Fibroblast of the aortic adventitia (primary cell): Measurements from ENCODE around the gene NET1. TPM values are rescaled to one million over a fixed set of nuclear protein-coding genes. Genes with fewer than 3 reads are reported as not detected.

Experiments used
- DNase-seq: peaks from one replicate; pipeline ENCODE4 v3.0.0-alpha.2; 2010; ENCODE audit warnings: low read depth
- H3K4me3 ChIP-seq: 2 replicates; pipeline ENCODE4 v1.5.1; 2011; ENCODE audit warnings: low read depth, mild to moderate bottlenecking, control low read depth, low read length, moderate library complexity
- CTCF ChIP-seq: IDR thresholded peaks from 2 replicates; pipeline ENCODE4 v1.5.1; 2011; ENCODE audit warnings: mild to moderate bottlenecking, low read length, control low read depth, inconsistent platforms; ENCODE audit not compliant: insufficient read depth
- total RNA-seq: library from RNA; depleted of rRNA; stranded (reverse); fragments of >200 nt; gene quantifications from 2 replicates; pipeline ENCODE4 v1.2.3, GENCODE V29; 2012; ENCODE audit warnings: low replicate concordance

The NET1 gene
- total RNA-seq, 1 donor = 33.9 TPM

GRCh38 chr10:5423771-5424170 is 11.4 kb downstream of the NET1 start:
- no peak overlapping the region for H3K4me3 ChIP-seq
- no peak for TF ChIP-seq CTCF
- peak; percentile 66 for DNase-seq

- no peak for TF ChIP-seq CTCF
- DNase-seq = no peak
- H3K4me3 ChIP-seq = no peak overlapping the region
These were observed 12.4 kb downstream of the NET1 start for GRCh38 chr10:5424751-5425150.

GRCh38 chr10:5428133-5428532 is 15.8 kb downstream of the NET1 start:
- H3K4me3 ChIP-seq = no peak overlapping the region
- no peak for DNase-seq
- no peak for TF ChIP-seq CTCF

- no peak for TF ChIP-seq CTCF
- DNase-seq = no peak
- no peak overlapping the region for H3K4me3 ChIP-seq
These were observed 20.8 kb downstream of the NET1 start for GRCh38 chr10:5433182-5433581.

GRCh38 chr10:5434017-5434753 is 21.8 kb downstream of the NET1 start:
- peak; percentile 83 for DNase-seq
- peak; percentile 70 for TF ChIP-seq CTCF
- H3K4me3 ChIP-seq = no peak overlapping the region

GRCh38 chr10:5435328-5435727 is 23.0 kb downstream of the NET1 start:
- DNase-seq = no peak
- H3K4me3 ChIP-seq = no peak overlapping the region
- no peak for TF ChIP-seq CTCF

GRCh38 chr10:5440206-5440605 is 27.8 kb downstream of the NET1 start:
- no peak for DNase-seq
- TF ChIP-seq CTCF = no peak
- no peak overlapping the region for H3K4me3 ChIP-seq
